Measurements from ENCODE around the gene ATRIP.
"Not testable (repeated sequence)": the region's sequence is repeated elsewhere in the genome, so short reads cannot be mapped to it uniquely, and the experiment has no call there.

The ATRIP gene

DNA sequence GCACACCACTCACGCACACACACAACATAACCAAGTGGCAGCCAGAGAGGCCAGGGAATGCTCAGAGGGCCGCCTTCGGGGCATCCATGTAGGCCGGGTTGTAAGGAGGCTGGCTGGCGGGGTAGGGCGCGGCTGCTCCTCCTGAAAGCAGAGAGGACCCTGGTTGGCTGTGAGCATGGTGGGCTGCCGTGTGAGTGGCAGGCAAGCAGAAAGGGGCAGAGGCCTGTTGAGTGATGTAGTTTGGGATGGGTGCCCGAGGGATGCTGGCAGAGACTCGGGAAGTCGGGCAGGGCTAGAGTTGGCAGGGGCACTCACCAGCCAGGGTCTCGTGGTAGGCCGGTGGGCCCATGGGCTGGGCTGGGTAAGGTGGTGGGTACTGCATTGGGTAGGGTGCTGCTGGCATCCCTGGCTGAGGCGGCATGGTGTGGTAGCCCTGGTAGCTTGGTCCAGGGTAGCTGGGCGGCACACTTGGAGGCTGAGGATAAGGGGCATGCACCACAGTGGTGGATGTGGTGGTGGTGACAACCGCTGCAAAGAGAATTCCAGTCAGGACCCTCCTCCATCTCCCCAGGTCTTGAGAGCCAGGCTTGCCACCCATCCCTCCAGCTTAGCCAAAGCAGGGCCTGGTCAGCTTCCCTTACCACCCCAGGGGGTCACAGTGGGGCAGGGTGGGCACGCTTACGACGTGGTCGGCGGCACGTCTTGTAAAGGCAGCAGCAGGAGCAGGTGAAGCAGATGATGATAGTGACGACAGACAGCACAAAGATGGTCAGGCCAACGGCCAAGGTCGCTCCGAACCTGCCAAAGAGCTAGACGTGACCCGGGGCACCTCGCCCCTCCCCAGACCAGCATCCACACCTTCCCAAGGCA lies 22.7 kb downstream of the ATRIP start:
- H3K27me3 ChIP-seq (replicated peaks) = no peaks in the 10 kb centered on the region
- DNase-seq = no peak
- H3K4me3 ChIP-seq (ENCODE audit: low read depth, low read length) = no peak overlapping the region
- peaks cover 30% of the 10 kb centered on the region for H3K36me3 ChIP-seq (replicated peaks)
- in situ Hi-C loops (cut with HindIII; ENCODE audit: low pct_ligation_motif_present, low sequenced_read_pairs) = no loop called here
- no peak overlapping the region for H3K27ac ChIP-seq
- no peak for TF ChIP-seq CTCF (IDR thresholded peaks at IDR 0.05; ENCODE audit: low read depth, low read length, missing control alignments)

DNA sequence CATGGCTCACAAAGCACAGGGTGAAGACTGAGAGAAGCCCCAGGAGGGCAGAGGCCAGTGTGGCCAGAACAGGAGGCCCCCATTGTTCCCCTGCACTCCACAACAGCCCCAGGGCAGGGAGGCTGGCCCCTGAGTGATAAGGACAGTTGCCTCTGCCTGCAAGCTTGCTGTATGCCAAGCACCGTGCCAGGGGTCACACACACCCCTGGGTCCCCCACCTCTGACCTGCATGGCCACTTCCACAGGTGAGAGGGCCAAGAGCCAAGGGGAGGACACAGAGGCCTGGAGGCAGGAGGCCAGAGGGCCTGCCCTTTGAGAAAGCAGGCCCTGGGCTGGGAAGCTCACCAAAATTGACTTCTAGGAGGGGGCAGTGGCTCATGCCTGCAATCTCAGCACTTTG lies 23.7 kb downstream of the ATRIP start:
- Histone ChIP-seq H3K27ac (no peak overlapping the region), H3K36me3 (replicated peaks) (peaks cover 30% of the 10 kb centered on the region), H3K27me3 (replicated peaks) (no peaks in the 10 kb centered on the region), H3K4me3 (ENCODE audit: low read depth, low read length) (no peak overlapping the region)
- no peak for DNase-seq
- no peak for TF ChIP-seq CTCF (IDR thresholded peaks at IDR 0.05; ENCODE audit: low read depth, low read length, missing control alignments)
- in situ Hi-C loops (cut with HindIII; ENCODE audit: low pct_ligation_motif_present, low sequenced_read_pairs) = no loop called here

- TF ChIP-seq CTCF (IDR thresholded peaks at IDR 0.05; ENCODE audit: low read depth, low read length, missing control alignments) = peak; percentile 25
- in situ Hi-C loops (cut with HindIII; ENCODE audit: low pct_ligation_motif_present, low sequenced_read_pairs) = no loop called here
- no peak for DNase-seq
- Histone ChIP-seq H3K27me3 (replicated peaks) (no peaks in the 10 kb centered on the region), H3K4me3 (ENCODE audit: low read depth, low read length) (peak overlapping the region; percentile 90), H3K27ac (peak overlapping the region; percentile 88), H3K36me3 (replicated peaks) (peaks cover 20% of the 10 kb centered on the region)
Observed at GRCh38 chr3:48472673-48472922, 26.1 kb downstream of the ATRIP start.

GRCh38 chr3:48472923-48473616 lies 26.5 kb downstream of the ATRIP start:
- no peaks in the 10 kb centered on the region for H3K27me3 ChIP-seq (replicated peaks)
- H3K27ac ChIP-seq = peak overlapping the region; percentile 88
- peak overlapping the region; percentile 90 for H3K4me3 ChIP-seq (ENCODE audit: low read depth, low read length)
- peaks cover 15% of the 10 kb centered on the region for H3K36me3 ChIP-seq (replicated peaks)
- TF ChIP-seq CTCF (IDR thresholded peaks at IDR 0.05; ENCODE audit: low read depth, low read length, missing control alignments) = peak; percentile 55
- in situ Hi-C loops (cut with HindIII; ENCODE audit: low pct_ligation_motif_present, low sequenced_read_pairs) = no loop called here
- peak; percentile 88 for DNase-seq

GRCh38 chr3:48473617-48473952 lies 27.0 kb downstream of the ATRIP start:
- TF ChIP-seq CTCF (IDR thresholded peaks at IDR 0.05; ENCODE audit: low read depth, low read length, missing control alignments) = no peak
- DNase-seq = no peak
- in situ Hi-C loops (cut with HindIII; ENCODE audit: low pct_ligation_motif_present, low sequenced_read_pairs) = no loop called here
- Histone ChIP-seq H3K27ac (no peak overlapping the region), H3K27me3 (replicated peaks) (no peaks in the 10 kb centered on the region), H3K36me3 (replicated peaks) (peaks cover 10% of the 10 kb centered on the region), H3K4me3 (ENCODE audit: low read depth, low read length) (no peak overlapping the region)

GRCh38 chr3:48474031-48474430 lies 27.5 kb downstream of the ATRIP start:
- DNase-seq; in situ Hi-C loops (cut with HindIII; ENCODE audit: low pct_ligation_motif_present, low sequenced_read_pairs); H3K27ac ChIP-seq; H3K27me3 ChIP-seq (replicated peaks); H3K36me3 ChIP-seq (replicated peaks); H3K4me3 ChIP-seq (ENCODE audit: low read depth, low read length): not testable (repeated sequence)
